NCI-H446 treated with DMSO at 0.1 percent for 48 hours (cell line): ENCODE data around the gene TBC1D22A.

Source experiments
- DNase-seq: peaks from one replicate; lab custom pipeline; 2025; lab: John Stamatoyannopoulos, UW

The TBC1D22A gene

GRCh38 chr22:46737105-46737975 is 25.1 kb upstream of the TBC1D22A start:
- DNase-seq, result no peak

- DNase-seq, result no peak
Measured at GRCh38 chr22:46737976-46738646, 24.3 kb upstream of the TBC1D22A start, which contains the start of gene CERK. Gene CERK, minus strand, starts transcription at chr22:46738252. Its CDS starts 104 bp downstream, at chr22:46738148.

DNA sequence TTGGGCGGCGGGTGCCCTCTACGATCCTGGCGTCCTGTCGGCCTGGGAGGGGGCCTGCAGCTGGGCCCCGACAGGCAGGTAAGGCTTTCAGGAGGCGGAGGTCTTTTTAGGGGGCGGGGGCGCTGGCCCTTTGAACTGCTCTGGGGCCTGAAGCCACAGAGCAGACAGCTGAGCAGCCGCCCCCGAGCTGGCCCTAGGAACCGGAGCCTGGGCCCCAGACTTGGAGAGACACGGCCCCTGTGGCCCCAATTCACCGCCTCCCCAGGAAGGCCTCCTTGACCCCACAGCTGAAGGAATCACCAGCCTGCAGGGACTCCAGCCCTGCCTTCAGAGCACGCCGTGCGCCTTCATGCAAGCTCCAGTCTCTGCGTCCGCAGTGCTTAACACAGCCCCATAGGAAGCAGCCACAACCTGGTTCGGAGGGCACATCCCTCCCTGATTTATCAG is 23.8 kb upstream of the TBC1D22A start:
- no peak for DNase-seq

DNA sequence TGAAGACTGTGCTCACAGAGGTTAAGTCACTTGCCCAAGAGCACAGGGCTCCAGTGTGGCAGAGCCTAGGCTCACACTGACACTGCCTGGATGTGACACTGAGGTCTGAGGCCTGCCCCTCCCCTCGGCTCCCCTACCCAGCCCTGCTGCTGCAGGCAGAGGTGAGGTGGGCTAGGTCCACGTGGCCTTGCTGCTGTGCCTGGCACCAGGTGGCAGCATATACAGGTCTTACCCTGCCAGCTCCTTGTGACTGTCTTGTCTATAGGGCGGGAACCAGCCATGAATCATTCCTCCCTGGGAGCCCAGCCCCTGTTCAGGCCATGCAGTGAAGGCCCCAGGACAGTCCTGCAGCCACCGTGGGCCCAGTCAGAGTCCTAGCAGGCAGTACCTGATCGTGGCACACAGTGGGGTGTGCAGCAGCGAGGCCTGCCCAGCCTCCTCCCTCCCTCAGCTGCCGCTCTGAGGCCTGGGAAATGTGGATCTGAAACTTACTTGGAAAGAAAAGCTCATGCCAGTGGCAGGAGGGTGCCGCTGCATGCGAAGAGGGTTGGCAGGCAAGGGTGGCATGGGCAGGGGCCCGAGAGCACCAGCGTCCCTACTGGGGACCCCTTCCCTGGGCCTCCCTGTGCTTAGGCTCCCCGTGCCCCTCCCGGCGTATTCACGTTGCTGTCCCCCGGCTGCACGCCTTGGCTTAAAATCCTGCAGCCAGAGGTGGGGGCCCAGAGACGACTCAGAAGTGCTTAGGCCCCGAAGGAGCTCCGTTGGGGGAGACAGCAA is 23.2 kb upstream of the TBC1D22A start:
- DNase-seq, result no peak

DNA sequence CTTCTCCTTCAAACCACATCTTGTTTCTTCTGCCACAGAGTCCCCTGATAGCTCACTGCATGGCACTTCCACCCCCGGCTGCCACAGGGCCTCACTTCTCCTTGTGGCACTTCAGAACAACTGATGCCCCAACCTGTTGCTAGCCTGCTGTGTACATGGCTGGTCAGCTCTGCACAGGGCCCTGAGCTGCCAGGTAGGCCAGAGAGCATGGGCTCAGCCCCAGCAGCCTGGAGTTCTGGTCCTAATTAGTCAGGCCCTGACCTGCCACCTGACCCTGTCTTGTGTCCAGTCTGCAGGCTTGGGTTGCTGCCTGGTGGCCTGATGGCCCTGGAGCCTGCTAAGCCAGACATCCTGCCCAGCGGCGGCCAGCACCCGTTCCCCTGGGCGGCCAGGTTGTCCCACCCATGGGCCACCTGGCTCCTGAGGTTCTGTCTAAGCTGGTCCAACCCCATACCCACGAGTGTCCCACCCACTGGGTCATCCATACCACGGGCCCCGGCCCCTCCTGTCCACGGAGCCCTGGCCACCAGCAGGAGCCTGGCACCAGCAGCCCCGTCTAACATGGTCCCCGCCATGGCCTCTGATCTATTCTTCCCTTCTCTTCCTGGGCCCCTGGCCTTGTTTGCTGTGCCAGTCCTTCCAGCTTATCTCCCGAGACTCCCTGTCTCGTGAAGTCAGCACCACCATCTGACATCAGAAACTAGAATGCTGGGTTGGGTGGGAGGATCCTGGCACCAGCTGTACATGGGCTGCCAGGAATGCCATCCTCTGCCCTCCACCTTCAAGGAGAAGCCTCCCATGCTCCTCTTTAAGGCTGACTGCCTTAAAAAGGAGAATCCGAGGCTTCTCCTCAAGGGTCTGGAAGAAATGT is 21.3 kb upstream of the TBC1D22A start:
- no peak for DNase-seq

DNA sequence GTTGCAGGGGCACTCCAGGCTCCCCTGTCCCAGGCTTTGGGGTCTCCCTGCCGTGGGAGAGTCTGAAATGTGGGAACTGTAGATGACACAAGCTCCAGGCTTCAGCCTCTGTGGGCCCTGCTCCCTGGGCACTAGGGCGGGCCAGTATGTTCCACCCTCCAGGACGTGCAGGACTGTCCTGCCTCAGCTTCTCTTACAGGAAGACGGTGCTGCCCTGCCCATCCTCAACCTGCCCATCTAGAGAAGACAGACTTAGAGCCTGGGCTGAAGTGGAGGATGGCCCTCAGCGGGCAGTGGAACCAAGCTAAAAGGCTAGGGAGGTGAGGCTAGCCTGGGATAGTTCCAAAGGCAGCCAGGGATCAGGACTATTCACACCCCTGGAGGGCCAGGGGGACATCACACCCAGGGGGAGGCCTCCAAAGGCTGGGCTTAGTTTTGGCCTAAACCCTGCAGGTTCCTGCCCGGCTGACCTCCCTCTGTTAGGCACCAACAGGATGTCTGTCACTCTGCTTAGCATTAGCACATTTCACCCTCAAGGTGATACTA is 20.4 kb upstream of the TBC1D22A start:
- DNase-seq, result no peak

DNA sequence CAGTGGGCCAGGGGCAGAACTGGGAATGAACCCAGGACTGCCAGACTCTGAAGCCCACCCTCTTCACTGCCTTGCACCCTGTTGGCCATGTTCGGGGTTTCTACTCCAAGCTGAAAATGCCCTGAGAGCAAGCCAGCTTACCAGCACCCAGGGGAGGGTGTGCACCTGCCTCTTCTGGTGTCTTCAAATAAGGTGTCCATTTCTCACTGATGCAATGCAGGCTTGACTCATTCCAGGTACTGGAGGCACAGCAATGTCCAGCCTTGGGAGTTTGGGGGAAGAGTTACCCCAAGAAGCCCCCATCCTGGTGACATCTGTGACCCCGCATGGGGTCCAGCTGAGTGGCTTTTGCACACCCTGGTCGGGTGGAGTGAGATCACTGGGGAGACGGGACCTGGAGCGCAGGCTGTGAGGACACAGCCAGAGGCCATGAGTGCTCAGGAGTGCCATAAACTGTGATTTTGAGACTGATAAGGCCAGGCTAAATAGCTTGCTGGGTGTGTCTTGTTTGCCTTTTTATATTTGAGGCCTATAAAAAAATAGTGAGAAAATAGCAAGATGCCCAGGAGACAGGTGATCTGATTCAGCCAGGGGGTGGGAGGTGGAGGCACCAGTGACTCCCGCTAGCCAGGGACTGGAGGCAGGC is 19.8 kb upstream of the TBC1D22A start:
- no peak for DNase-seq

DNA sequence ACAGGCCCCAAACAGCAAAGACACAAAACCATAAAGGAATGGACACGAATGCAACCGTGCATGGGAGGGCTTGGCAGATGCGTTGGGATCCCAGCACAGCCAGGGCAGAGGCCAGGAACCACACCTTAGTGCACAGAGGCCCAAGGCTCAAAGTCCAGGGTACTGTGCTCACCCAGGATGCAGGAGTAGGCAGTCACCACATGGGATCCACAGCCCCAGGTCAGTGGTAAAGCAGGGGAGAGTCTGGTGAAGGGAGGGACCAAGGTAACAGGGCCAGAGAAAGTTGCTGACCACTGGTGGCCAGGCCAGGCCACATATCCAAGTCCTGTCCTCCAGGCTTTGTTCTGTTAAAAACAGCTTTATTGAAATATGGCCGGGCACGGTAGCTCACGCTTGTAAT is 17.9 kb upstream of the TBC1D22A start:
- no peak for DNase-seq

DNA sequence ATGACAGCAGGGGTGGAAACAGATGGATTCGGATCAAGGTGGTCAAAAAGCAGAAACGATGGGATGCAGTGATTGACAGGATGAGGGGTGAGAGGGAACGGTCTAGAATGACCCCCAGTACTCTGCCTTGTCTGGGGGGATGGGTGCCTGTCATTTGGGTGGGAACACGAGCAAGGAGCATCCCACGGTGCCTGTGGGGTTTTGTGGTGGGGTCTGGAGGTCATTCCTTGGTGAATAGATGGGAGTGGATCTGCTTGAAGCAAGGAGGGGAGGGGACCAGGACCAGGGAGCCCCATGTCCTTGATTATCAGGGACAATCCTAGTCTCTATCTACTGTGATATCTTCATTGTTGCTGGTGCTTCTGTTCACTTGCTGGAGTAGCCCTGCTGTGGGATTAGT is 16.3 kb upstream of the TBC1D22A start:
- DNase-seq, result no peak

DNA sequence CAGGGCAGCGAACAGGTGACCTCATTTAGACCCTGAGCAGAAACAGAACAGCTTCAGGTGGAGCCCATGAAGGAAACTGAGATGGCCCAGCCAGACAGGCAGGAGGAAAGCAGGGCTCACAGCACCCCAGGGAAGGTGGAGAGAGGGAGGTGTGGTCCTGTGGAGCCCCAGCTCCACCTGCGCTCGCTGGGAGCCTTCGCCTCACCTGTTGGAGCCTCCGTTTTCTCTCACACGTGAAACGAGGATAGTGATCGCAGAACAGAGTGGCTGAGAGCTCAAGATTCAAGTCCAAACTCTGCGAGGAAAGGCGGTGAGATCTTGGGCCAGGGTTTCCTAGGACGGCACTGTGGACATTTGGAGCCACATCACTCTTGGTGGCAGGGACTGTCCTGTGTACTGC is 15.8 kb upstream of the TBC1D22A start:
- no peak for DNase-seq

- no peak for DNase-seq
Measured at GRCh38 chr22:46747646-46748045, 14.8 kb upstream of the TBC1D22A start.

GRCh38 chr22:46748206-46748907 is 14.1 kb upstream of the TBC1D22A start:
- no peak for DNase-seq

DNA sequence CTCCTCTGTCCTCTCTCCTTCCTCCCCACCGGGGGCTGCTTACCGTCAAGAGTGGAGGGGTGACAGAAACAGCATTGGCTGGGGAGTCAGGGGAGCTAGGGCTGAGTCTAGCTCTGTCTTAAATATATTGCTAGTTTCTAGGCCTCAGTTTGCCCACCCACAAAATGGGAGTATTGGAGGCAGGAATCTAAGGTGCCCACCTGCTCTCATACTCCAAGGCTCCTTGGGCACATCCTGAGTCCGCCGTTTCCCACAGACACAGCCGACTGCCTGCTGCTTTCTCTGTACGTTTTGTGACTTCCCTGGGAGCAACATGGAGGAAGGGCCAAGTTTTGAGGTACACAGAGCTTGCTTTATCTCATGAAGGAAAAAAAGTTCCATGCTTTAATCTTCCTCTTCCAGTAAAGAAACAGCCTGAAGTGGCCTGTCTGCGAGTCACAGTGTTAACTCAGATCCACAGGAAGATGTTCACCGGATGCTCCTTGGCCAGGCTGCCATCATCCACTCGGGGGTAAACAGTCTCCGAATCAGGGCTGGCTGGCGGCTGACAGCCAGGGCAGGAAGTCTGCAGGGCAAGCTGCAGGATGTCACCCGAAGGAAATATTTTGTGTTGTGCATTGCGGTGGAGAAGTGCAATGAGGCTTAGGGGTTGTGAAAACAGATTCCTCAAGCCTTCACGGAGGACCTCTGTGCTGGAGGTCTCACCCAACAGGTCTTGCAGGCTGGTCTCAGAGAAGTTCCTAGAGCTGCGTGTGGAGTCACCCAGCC is 13.4 kb upstream of the TBC1D22A start:
- DNase-seq, result no peak

- DNase-seq, result no peak
Measured at GRCh38 chr22:46749682-46750529, 12.5 kb upstream of the TBC1D22A start.

- no peak for DNase-seq
Measured at GRCh38 chr22:46750530-46750800, 12.0 kb upstream of the TBC1D22A start.

DNA sequence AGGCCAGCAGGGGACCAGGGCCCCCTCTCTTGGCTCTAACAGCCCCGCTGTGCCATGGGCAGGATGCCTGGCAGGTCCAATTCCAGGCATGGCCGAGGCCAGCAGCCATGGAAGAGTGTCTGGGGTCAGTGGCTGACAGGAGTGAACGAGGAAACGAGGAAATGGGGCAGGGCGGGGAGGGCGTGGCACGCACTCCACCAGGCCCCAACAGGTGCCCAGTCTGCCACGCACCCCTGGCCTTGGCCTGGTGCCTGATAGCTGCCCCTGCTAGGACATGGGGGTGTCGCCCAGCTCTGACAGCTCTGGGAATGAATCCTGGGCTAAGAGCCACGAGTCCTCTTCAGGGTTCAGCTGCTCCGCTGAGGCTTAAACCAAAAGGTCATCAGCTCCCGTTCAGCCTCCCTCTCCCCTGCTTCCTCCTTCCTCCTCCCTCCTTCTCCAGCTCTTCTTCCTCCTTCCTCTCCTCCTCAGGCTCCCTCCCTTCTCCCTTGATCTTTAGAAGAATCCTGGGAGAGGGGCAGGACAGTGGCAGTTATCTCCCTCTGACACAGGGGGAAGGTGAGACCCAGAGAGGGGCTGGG is 11.5 kb upstream of the TBC1D22A start:
- DNase-seq, result no peak

GRCh38 chr22:46752286-46752987 is 10.0 kb upstream of the TBC1D22A start:
- DNase-seq, result no peak

GRCh38 chr22:46752988-46753310 is 9.5 kb upstream of the TBC1D22A start:
- no peak for DNase-seq
